Stimulated activated CD8-positive, alpha-beta memory T cell treated with anti-CD3 and anti-CD28 coated beads, Interleukin-15, amount 100 ng/mL, for 1 hour (primary cell): ENCODE data around the gene PADI1.
"Not testable (repeated sequence)": the region's sequence is repeated elsewhere in the genome, so short reads cannot be mapped to it uniquely, and the experiment has no call there.

Experiments used
- DNase-seq: peaks from one replicate; pipeline ENCODE4 v3.0.0-alpha.2; 2020; ENCODE audit warnings: low read depth

The PADI1 gene

GRCh38 chr1:17241780-17242074, 36.8 kb downstream of the PADI1 start:
- not testable (repeated sequence) for DNase-seq

GRCh38 chr1:17243274-17243673, 38.3 kb downstream of the PADI1 start:
- no peak for DNase-seq

- no peak for DNase-seq
Measured at GRCh38 chr1:17244821-17245740, 40.2 kb downstream of the PADI1 start.

GRCh38 chr1:17245816-17246325, 40.9 kb downstream of the PADI1 start:
- DNase-seq: no peak

GRCh38 chr1:17246971-17247370, 42.0 kb downstream of the PADI1 start:
- DNase-seq: no peak

- DNase-seq: no peak
Measured at GRCh38 chr1:17248781-17249180, 43.9 kb downstream of the PADI1 start, which contains the start of gene PADI3. TSS of gene PADI3 (plus strand) at chr1:17249098. CDS start at chr1:17249138, 40 bp downstream.

GRCh38 chr1:17250601-17251000, 45.7 kb downstream of the PADI1 start:
- DNase-seq: no peak

GRCh38 chr1:17251246-17251645, 46.3 kb downstream of the PADI1 start:
- no peak for DNase-seq

GRCh38 chr1:17251701-17252376, 46.9 kb downstream of the PADI1 start:
- no peak for DNase-seq

- no peak for DNase-seq
Measured at GRCh38 chr1:17255336-17255735, 50.4 kb downstream of the PADI1 start.

- DNase-seq: no peak
Measured at GRCh38 chr1:17258116-17258757, 53.3 kb downstream of the PADI1 start.

- DNase-seq: no peak
Measured at GRCh38 chr1:17258758-17259130, 53.8 kb downstream of the PADI1 start.

GRCh38 chr1:17259233-17259873, 54.4 kb downstream of the PADI1 start:
- DNase-seq: no peak

GRCh38 chr1:17260264-17260663, 55.3 kb downstream of the PADI1 start:
- no peak for DNase-seq

- no peak for DNase-seq
Measured at GRCh38 chr1:17260738-17261137, 55.8 kb downstream of the PADI1 start.

- DNase-seq: no peak
Measured at GRCh38 chr1:17263936-17264335, 59.0 kb downstream of the PADI1 start.

- no peak for DNase-seq
Measured at GRCh38 chr1:17264470-17264869, 59.5 kb downstream of the PADI1 start.

- no peak for DNase-seq
Measured at GRCh38 chr1:17265162-17265561, 60.2 kb downstream of the PADI1 start.

- no peak for DNase-seq
Measured at GRCh38 chr1:17265950-17266349, 61.0 kb downstream of the PADI1 start.

- DNase-seq: no peak
Measured at GRCh38 chr1:17270891-17271765, 66.2 kb downstream of the PADI1 start.

GRCh38 chr1:17272066-17272465, 67.1 kb downstream of the PADI1 start:
- DNase-seq: no peak
